Activated naive CD8-positive, alpha-beta T cell treated with anti-CD3 and anti-CD28 coated beads, Interleukin-2, amount 10 ng/mL, durations not matched to agents 7 days and 5 days (primary cell): ENCODE results near the gene RPTOR. TPM values are rescaled to one million over a fixed set of nuclear protein-coding genes. Genes with fewer than 3 reads are reported as not detected.
"Not testable (repeated sequence)": the region's sequence is repeated elsewhere in the genome, so short reads cannot be mapped to it uniquely, and the experiment has no call there.

Experiments used
- ATAC-seq: fragments of 150-1000 bp; cut with Tn5 transposase; one replicate; pipeline ENCODE4 v1.10.0; 2021; ENCODE audit warnings: low read depth, moderate library complexity
- POLR2A ChIA-PET: fragments of 350-600 bp; sonication (Branson Sonifier 250); formaldehyde crosslinking; loops from one replicate; lab custom pipeline; 2021; ENCODE audit warnings: antibody characterized with exemption; lab: Charles Lee
- DNase-seq: peaks from one replicate; pipeline ENCODE4 v3.0.0; 2021
- H3K27ac Mint-ChIP-seq: one replicate; pipeline ENCODE4 v1.8.0; 2022; ENCODE audit warnings: mild to moderate bottlenecking, mixed read lengths
- H3K27me3 Mint-ChIP-seq: one replicate; pipeline ENCODE4 v1.8.0; 2022; ENCODE audit warnings: mild to moderate bottlenecking, moderate library complexity, mixed read lengths
- H3K36me3 Mint-ChIP-seq: one replicate; pipeline ENCODE4 v1.8.0; 2021; ENCODE audit warnings: mild to moderate bottlenecking, mixed read lengths
- H3K4me1 Mint-ChIP-seq: one replicate; pipeline ENCODE4 v1.8.0; 2021; ENCODE audit warnings: mixed read lengths
- H3K4me3 Mint-ChIP-seq: one replicate; pipeline ENCODE4 v1.8.0; 2022; ENCODE audit warnings: mild to moderate bottlenecking, moderate library complexity, mixed read lengths
- H3K9me3 Mint-ChIP-seq: one replicate; pipeline ENCODE4 v1.8.0; 2021; ENCODE audit warnings: mixed read lengths
- total RNA-seq, 2 experiments: library from RNA; stranded (reverse); gene quantifications; one replicate each; pipeline ENCODE4 v1.2.3, GENCODE V29; 2021

The RPTOR gene
- total RNA-seq, 2 experiments from 2014 or later = 43.2 to 43.8 TPM

GRCh38 chr17:80628881-80629280, 84.2 kb downstream of the RPTOR start:
- DNase-seq, H3K4me3 Mint-ChIP-seq, H3K27me3 Mint-ChIP-seq, H3K4me1 Mint-ChIP-seq, H3K27ac Mint-ChIP-seq, H3K9me3 Mint-ChIP-seq, ATAC-seq: not testable (repeated sequence)
- POLR2A ChIA-PET = interaction anchor here (0.6 kb wide), 1 partner anchor 9 kb away, joined by 3 read pairs; no protein-coding TSS in a partner anchor
- H3K36me3 Mint-ChIP-seq = peaks cover 11% of the 10 kb centered on the region

GRCh38 chr17:80629298-80630028, 84.8 kb downstream of the RPTOR start:
- POLR2A ChIA-PET = no interaction called here
- H3K9me3 Mint-ChIP-seq = no peaks in the 10 kb centered on the region
- no peak for DNase-seq
- no peak overlapping the region for H3K27ac Mint-ChIP-seq
- H3K27me3 Mint-ChIP-seq = no peaks in the 10 kb centered on the region
- H3K36me3 Mint-ChIP-seq = peaks cover 11% of the 10 kb centered on the region
- H3K4me3 Mint-ChIP-seq = no peak overlapping the region
- no peak for ATAC-seq
- H3K4me1 Mint-ChIP-seq = peaks cover 3% of the 10 kb centered on the region

- Mint-ChIP-seq H3K27ac (no peak overlapping the region), H3K4me3 (no peak overlapping the region), H3K9me3 (peaks cover 6% of the 10 kb centered on the region), H3K4me1 (peaks cover 8% of the 10 kb centered on the region), H3K27me3 (no peaks in the 10 kb centered on the region), H3K36me3 (peaks cover 16% of the 10 kb centered on the region)
- DNase-seq (no peak), ATAC-seq (no peak)
- POLR2A ChIA-PET = no interaction called here
Observed at GRCh38 chr17:80630560-80631120, 86.0 kb downstream of the RPTOR start.

- POLR2A ChIA-PET = interaction anchor here (0.6 kb wide), 1 partner anchor 43 kb away, joined by 10 read pairs; no protein-coding TSS in a partner anchor
- Mint-ChIP-seq H3K36me3 (peaks cover 13% of the 10 kb centered on the region), H3K4me1 (peaks cover 10% of the 10 kb centered on the region), H3K4me3 (no peak overlapping the region), H3K27me3 (no peaks in the 10 kb centered on the region), H3K27ac (no peak overlapping the region), H3K9me3 (peaks cover 6% of the 10 kb centered on the region)
- DNase-seq = no peak
- no peak for ATAC-seq
Observed at GRCh38 chr17:80631142-80632045, 86.8 kb downstream of the RPTOR start.

GRCh38 chr17:80632046-80632581, 87.5 kb downstream of the RPTOR start:
- POLR2A ChIA-PET = no interaction called here
- H3K36me3 Mint-ChIP-seq = peaks cover 11% of the 10 kb centered on the region
- no peaks in the 10 kb centered on the region for H3K27me3 Mint-ChIP-seq
- no peak overlapping the region for H3K4me3 Mint-ChIP-seq
- no peak overlapping the region for H3K27ac Mint-ChIP-seq
- no peak for DNase-seq
- H3K4me1 Mint-ChIP-seq = peaks cover 15% of the 10 kb centered on the region
- peaks cover 6% of the 10 kb centered on the region for H3K9me3 Mint-ChIP-seq
- ATAC-seq = no peak

GRCh38 chr17:80633207-80633606, 88.6 kb downstream of the RPTOR start:
- Mint-ChIP-seq H3K27ac (no peak overlapping the region), H3K4me3 (no peak overlapping the region), H3K27me3 (no peaks in the 10 kb centered on the region), H3K36me3 (peaks cover 10% of the 10 kb centered on the region), H3K9me3 (peaks cover 6% of the 10 kb centered on the region), H3K4me1 (peaks cover 15% of the 10 kb centered on the region)
- ATAC-seq = no peak
- no peak for DNase-seq
- POLR2A ChIA-PET = no interaction called here

GRCh38 chr17:80633994-80634566, 89.4 kb downstream of the RPTOR start:
- ATAC-seq (no peak), DNase-seq (no peak)
- POLR2A ChIA-PET = no interaction called here
- Mint-ChIP-seq H3K27ac (no peak overlapping the region), H3K4me3 (no peak overlapping the region), H3K9me3 (peaks cover 6% of the 10 kb centered on the region), H3K4me1 (peaks cover 15% of the 10 kb centered on the region), H3K36me3 (peaks cover 9% of the 10 kb centered on the region), H3K27me3 (no peaks in the 10 kb centered on the region)

GRCh38 chr17:80636361-80637018, 91.9 kb downstream of the RPTOR start:
- H3K9me3 Mint-ChIP-seq = peaks cover 6% of the 10 kb centered on the region
- H3K27me3 Mint-ChIP-seq = no peaks in the 10 kb centered on the region
- DNase-seq = peak; percentile 43
- H3K4me3 Mint-ChIP-seq = peak overlapping the region; percentile 77
- H3K27ac Mint-ChIP-seq = peak overlapping the region; percentile 92
- POLR2A ChIA-PET = interaction anchor here (1.0 to 1.7 kb wide), 3 partner anchors 11 to 27 kb away, joined by 3 to 5 read pairs (median 4); no protein-coding TSS in a partner anchor
- peaks cover 15% of the 10 kb centered on the region for H3K4me1 Mint-ChIP-seq
- peak; percentile 87 for ATAC-seq
- H3K36me3 Mint-ChIP-seq = peaks cover 16% of the 10 kb centered on the region

- H3K4me3 Mint-ChIP-seq = peak overlapping the region; percentile 77
- peaks cover 16% of the 10 kb centered on the region for H3K36me3 Mint-ChIP-seq
- H3K9me3 Mint-ChIP-seq = peaks cover 6% of the 10 kb centered on the region
- POLR2A ChIA-PET = interaction anchor here (1.0 to 1.7 kb wide), 4 partner anchors 11 to 182 kb away, joined by 3 to 5 read pairs (median 4); no protein-coding TSS in a partner anchor
- H3K27ac Mint-ChIP-seq = peak overlapping the region; percentile 92
- no peaks in the 10 kb centered on the region for H3K27me3 Mint-ChIP-seq
- ATAC-seq = peak; percentile 33
- peaks cover 14% of the 10 kb centered on the region for H3K4me1 Mint-ChIP-seq
- DNase-seq = no peak
Observed at GRCh38 chr17:80637048-80637781, 92.6 kb downstream of the RPTOR start.

- peaks cover 5% of the 10 kb centered on the region for H3K9me3 Mint-ChIP-seq
- peaks cover 25% of the 10 kb centered on the region for H3K36me3 Mint-ChIP-seq
- no peaks in the 10 kb centered on the region for H3K27me3 Mint-ChIP-seq
- no peak for ATAC-seq
- H3K27ac Mint-ChIP-seq = no peak overlapping the region
- no peak for DNase-seq
- no peak overlapping the region for H3K4me3 Mint-ChIP-seq
- H3K4me1 Mint-ChIP-seq = peaks cover 16% of the 10 kb centered on the region
- POLR2A ChIA-PET = interaction anchor here (0.8 to 1.3 kb wide), 2 partner anchors 10 to 35 kb away, joined by 3 read pairs; no protein-coding TSS in a partner anchor
Observed at GRCh38 chr17:80639658-80640057, 95.0 kb downstream of the RPTOR start.

GRCh38 chr17:80640366-80641084, 95.9 kb downstream of the RPTOR start:
- ATAC-seq (no peak), DNase-seq (no peak)
- POLR2A ChIA-PET = no interaction called here
- no peak overlapping the region for H3K4me3 Mint-ChIP-seq
- no peaks in the 10 kb centered on the region for H3K9me3 Mint-ChIP-seq
- peaks cover 12% of the 10 kb centered on the region for H3K4me1 Mint-ChIP-seq
- H3K27me3 Mint-ChIP-seq = no peaks in the 10 kb centered on the region
- no peak overlapping the region for H3K27ac Mint-ChIP-seq
- peaks cover 27% of the 10 kb centered on the region for H3K36me3 Mint-ChIP-seq
